NCI-H187 (cell line): ENCODE results near the gene C1QTNF6.

Source experiments
- DNase-seq, 2 experiments: peaks; one replicate each; lab custom pipeline; 2025; lab: John Stamatoyannopoulos, UW

Gene C1QTNF6

GRCh38 chr22:37223965-37224551 lies 36.0 kb upstream of the C1QTNF6 start:
- DNase-seq: no peak

- no peak for DNase-seq
Measured at GRCh38 chr22:37222440-37222971, 34.5 kb upstream of the C1QTNF6 start.

GRCh38 chr22:37221424-37222333 lies 33.6 kb upstream of the C1QTNF6 start:
- no peak for DNase-seq

- no peak for DNase-seq
Measured at GRCh38 chr22:37220543-37220981, 32.5 kb upstream of the C1QTNF6 start.

- no peak for DNase-seq
Measured at GRCh38 chr22:37219533-37219932, 31.5 kb upstream of the C1QTNF6 start.

GRCh38 chr22:37218771-37219411 lies 30.8 kb upstream of the C1QTNF6 start:
- no peak for DNase-seq

- no peak for DNase-seq
Measured at GRCh38 chr22:37218399-37218770, 30.3 kb upstream of the C1QTNF6 start.

GRCh38 chr22:37215890-37216289 lies 27.8 kb upstream of the C1QTNF6 start:
- DNase-seq: no peak

- no peak for DNase-seq
Measured at GRCh38 chr22:37214731-37215030, 26.6 kb upstream of the C1QTNF6 start.

GRCh38 chr22:37213941-37214730 lies 26.1 kb upstream of the C1QTNF6 start:
- DNase-seq: no peak

- no peak for DNase-seq
Measured at GRCh38 chr22:37213218-37213855, 25.3 kb upstream of the C1QTNF6 start.

- no peak for DNase-seq
Measured at GRCh38 chr22:37212174-37212906, 24.3 kb upstream of the C1QTNF6 start, which contains the start of gene SSTR3. SSTR3 (minus strand) TSS chr22:37212477; CDS start chr22:37207803, 4,674 bp downstream.

- DNase-seq: no peak
Measured at GRCh38 chr22:37211866-37212173, 23.8 kb upstream of the C1QTNF6 start.

- DNase-seq: no peak
Measured at GRCh38 chr22:37211075-37211865, 23.2 kb upstream of the C1QTNF6 start.

- DNase-seq: no peak
Measured at GRCh38 chr22:37210041-37210803, 22.2 kb upstream of the C1QTNF6 start.

GRCh38 chr22:37209140-37209845 lies 21.2 kb upstream of the C1QTNF6 start:
- no peak for DNase-seq

GRCh38 chr22:37208401-37209139 lies 20.5 kb upstream of the C1QTNF6 start:
- DNase-seq: no peak

- no peak for DNase-seq
Measured at GRCh38 chr22:37207981-37208380, 19.9 kb upstream of the C1QTNF6 start.
